CD1c-positive myeloid dendritic cell (primary cell): Measurements from ENCODE around the gene BCL3.

ENCODE experiments used
- DNase-seq: peaks from one replicate; pipeline ENCODE4 v3.0.0-alpha.2; 2016; ENCODE audit errors: extremely low spot score

BCL3 gene

GRCh38 chr19:44742330-44743061 is 6.0 kb upstream of the BCL3 start:
- peak; percentile 59 for DNase-seq

GRCh38 chr19:44744871-44745332 is 3.6 kb upstream of the BCL3 start:
- no peak for DNase-seq

- DNase-seq = peak; percentile 71
Observed at GRCh38 chr19:44745341-44745831, 3.1 kb upstream of the BCL3 start.

GRCh38 chr19:44745887-44746600 is 2.5 kb upstream of the BCL3 start:
- no peak for DNase-seq

GRCh38 chr19:44746616-44746945 is 1.9 kb upstream of the BCL3 start:
- no peak for DNase-seq

- DNase-seq = peak; percentile 96
Observed at GRCh38 chr19:44746946-44747738, 1.4 kb upstream of the BCL3 start.

- DNase-seq = peak; percentile 95
Observed at GRCh38 chr19:44747739-44748425, 626 bp upstream of the BCL3 start.

- DNase-seq = no peak
Observed at GRCh38 chr19:44749292-44749691, 784 bp downstream of the BCL3 start.

- no peak for DNase-seq
Observed at GRCh38 chr19:44749994-44750393, 1.5 kb downstream of the BCL3 start.

- DNase-seq = no peak
Observed at GRCh38 chr19:44752123-44752815, 3.8 kb downstream of the BCL3 start.

GRCh38 chr19:44752816-44753625 is 4.5 kb downstream of the BCL3 start:
- peak; percentile 95 for DNase-seq

- DNase-seq = no peak
Observed at GRCh38 chr19:44753626-44753931, 5.1 kb downstream of the BCL3 start.

- DNase-seq = peak; percentile 89
Observed at GRCh38 chr19:44753932-44754749, 5.6 kb downstream of the BCL3 start.

- no peak for DNase-seq
Observed at GRCh38 chr19:44754750-44755080, 6.2 kb downstream of the BCL3 start.

- DNase-seq = no peak
Observed at GRCh38 chr19:44755219-44755618, 6.7 kb downstream of the BCL3 start.

GRCh38 chr19:44756089-44756562 is 7.6 kb downstream of the BCL3 start:
- no peak for DNase-seq

- no peak for DNase-seq
Observed at GRCh38 chr19:44757057-44757734, 8.7 kb downstream of the BCL3 start.

GRCh38 chr19:44757735-44758505 is 9.4 kb downstream of the BCL3 start:
- no peak for DNase-seq
